Activated CD4-positive, alpha-beta memory T cell treated with anti-CD3 and anti-CD28 coated beads for 36 hours (primary cell): Measurements from ENCODE around the gene PRSS3. TPM values are rescaled to one million over a fixed set of nuclear protein-coding genes. Genes with fewer than 3 reads are reported as not detected.
"Not testable (repeated sequence)": the region's sequence is repeated elsewhere in the genome, so short reads cannot be mapped to it uniquely, and the experiment has no call there.

Source experiments
- CTCF ChIA-PET: fragments of 350-600 bp; sonication (Branson Sonifier 250); formaldehyde crosslinking; loops from one replicate; lab custom pipeline; 2021; ENCODE audit warnings: antibody characterized with exemption, inconsistent platforms; lab: Charles Lee
- POLR2A ChIA-PET: fragments of 350-600 bp; sonication (Branson Sonifier 250); formaldehyde crosslinking; loops from one replicate; lab custom pipeline; 2021; ENCODE audit warnings: antibody characterized with exemption; lab: Charles Lee
- DNase-seq: peaks from one replicate; pipeline ENCODE4 v3.0.0-alpha.2; 2020
- H3K27ac Mint-ChIP-seq: one replicate; pipeline ENCODE4 v1.8.0; 2021; ENCODE audit warnings: mixed read lengths
- H3K27me3 Mint-ChIP-seq: one replicate; pipeline ENCODE4 v1.8.0; 2021; ENCODE audit warnings: mixed read lengths
- H3K36me3 Mint-ChIP-seq: one replicate; pipeline ENCODE4 v1.8.0; 2021; ENCODE audit warnings: mixed read lengths
- H3K4me1 Mint-ChIP-seq: one replicate; pipeline ENCODE4 v1.8.0; 2021; ENCODE audit warnings: low read depth, mixed read lengths
- H3K4me3 Mint-ChIP-seq: one replicate; pipeline ENCODE4 v1.8.0; 2021; ENCODE audit warnings: mild to moderate bottlenecking, mixed read lengths
- H3K9me3 Mint-ChIP-seq: one replicate; pipeline ENCODE4 v1.8.0; 2021; ENCODE audit warnings: mixed read lengths
- intact Hi-C: fragments of 100-400 bp; cut with micrococcal nuclease; formaldehyde crosslinking; loops from one replicate; pipeline ENCODE4 v1.15.1; 2023
- total RNA-seq, 2 experiments: library from RNA; stranded (reverse); gene quantifications; one replicate each; pipeline ENCODE4 v1.2.3, GENCODE V29; 2021

PRSS3 gene
- total RNA-seq, 2 experiments from 2014 or later: not detected

GRCh38 chr9:33807156-33807555 lies 11.8 kb downstream of the PRSS3 start:
- H3K36me3 Mint-ChIP-seq, H3K27me3 Mint-ChIP-seq, H3K4me1 Mint-ChIP-seq, H3K4me3 Mint-ChIP-seq, H3K27ac Mint-ChIP-seq, POLR2A ChIA-PET, intact Hi-C loops, DNase-seq, H3K9me3 Mint-ChIP-seq: not testable (repeated sequence)
- CTCF ChIA-PET: interaction anchor here (1.3 kb wide), 1 partner anchor 28 kb away, joined by 3 read pairs; no protein-coding TSS in a partner anchor

GRCh38 chr9:33808979-33809322 lies 13.6 kb downstream of the PRSS3 start:
- H3K9me3 Mint-ChIP-seq, H3K4me3 Mint-ChIP-seq, POLR2A ChIA-PET, CTCF ChIA-PET, intact Hi-C loops, H3K27ac Mint-ChIP-seq, H3K27me3 Mint-ChIP-seq, DNase-seq, H3K4me1 Mint-ChIP-seq, H3K36me3 Mint-ChIP-seq: not testable (repeated sequence)

DNA sequence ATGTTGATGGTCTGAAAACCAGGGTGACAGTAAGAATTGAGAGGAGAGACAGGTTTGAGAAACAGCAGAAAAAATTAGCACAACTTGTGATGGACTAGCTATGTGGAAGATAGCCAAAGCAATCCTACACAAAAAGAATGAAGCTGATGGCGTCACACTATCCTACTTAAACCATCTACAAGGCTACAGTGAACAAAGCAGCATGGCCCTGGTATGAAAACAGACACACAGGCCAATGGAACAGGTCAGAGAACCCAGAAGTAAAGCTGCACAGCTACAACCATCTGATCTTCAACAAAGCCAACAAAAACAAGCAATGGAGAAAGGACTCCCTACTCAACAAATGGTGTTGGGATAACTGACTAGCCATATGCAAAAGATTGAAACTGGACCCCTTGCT lies 14.1 kb downstream of the PRSS3 start:
- ChIA-PET CTCF (no interaction called here), POLR2A (no interaction called here)
- no peak for DNase-seq
- Mint-ChIP-seq H3K4me3 (no peak overlapping the region), H3K27me3 (peaks cover 1% of the 10 kb centered on the region), H3K36me3 (no peaks in the 10 kb centered on the region), H3K9me3 (no peaks in the 10 kb centered on the region), H3K4me1 (peaks cover 8% of the 10 kb centered on the region), H3K27ac (no peak overlapping the region)
- intact Hi-C loops: no loop called here

DNA sequence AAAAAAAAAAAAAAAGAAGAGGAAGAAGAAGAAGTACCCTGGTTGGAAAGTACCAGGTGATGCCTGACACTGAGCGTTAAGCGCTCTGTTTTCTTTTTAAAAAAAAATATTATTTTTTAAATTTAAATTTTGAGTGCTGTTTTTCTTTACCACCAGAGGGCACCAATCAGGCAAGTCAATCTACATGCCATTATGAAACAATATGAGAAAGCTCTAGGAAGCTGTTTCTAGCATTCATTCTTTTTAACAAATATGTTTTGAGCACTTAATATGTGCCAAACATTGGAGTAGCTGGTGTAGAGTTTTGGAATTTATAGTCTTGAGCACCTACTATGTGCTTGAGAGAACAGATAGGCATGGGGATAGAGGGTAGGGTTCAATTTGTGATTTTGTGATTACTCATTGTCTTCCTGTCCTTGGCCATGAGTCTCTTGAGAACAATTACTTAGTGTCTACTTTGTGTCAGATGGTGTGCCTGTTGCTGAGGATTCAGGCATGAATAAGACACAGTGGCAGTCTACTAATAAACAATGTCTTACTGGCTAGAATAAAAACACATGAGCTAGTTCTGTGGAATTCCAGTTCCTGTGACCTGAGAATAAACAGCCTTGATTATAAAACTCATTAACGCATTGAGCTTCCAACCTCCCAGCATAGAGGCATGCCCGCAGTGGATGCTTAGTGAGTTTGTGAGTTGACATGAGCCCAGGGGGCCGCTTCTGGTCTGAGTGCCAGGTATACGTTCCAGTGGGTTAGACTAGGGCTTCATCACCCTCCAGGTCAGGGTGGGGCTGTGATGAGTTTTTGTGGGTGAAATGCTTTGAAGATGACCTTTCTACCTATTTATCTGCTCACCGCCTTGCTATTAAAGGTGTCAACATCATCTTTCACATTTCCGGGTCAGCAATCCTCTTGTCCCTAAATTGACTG lies 18.6 kb downstream of the PRSS3 start:
- CTCF ChIA-PET: interaction anchor here (0.5 to 6.5 kb wide), 29 partner anchors 9 to 565 kb away, joined by 3 to 97 read pairs (median 5); no protein-coding TSS in a partner anchor
- H3K4me3 Mint-ChIP-seq: no peak overlapping the region
- no peaks in the 10 kb centered on the region for H3K27me3 Mint-ChIP-seq
- H3K36me3 Mint-ChIP-seq: peaks cover 4% of the 10 kb centered on the region
- POLR2A ChIA-PET: interaction anchor here (1.0 to 1.2 kb wide), 3 partner anchors 22 to 235 kb away, joined by 3 to 7 read pairs (median 3); partner anchors contain the start of gene UBAP2
- intact Hi-C loops: loop anchor here (1.0 to 5.0 kb wide), 3 partner anchors 38 to 261 kb away; no protein-coding TSS in a partner anchor
- H3K27ac Mint-ChIP-seq: peak overlapping the region; percentile 58
- no peak for DNase-seq
- H3K4me1 Mint-ChIP-seq: peaks cover 31% of the 10 kb centered on the region
- H3K9me3 Mint-ChIP-seq: no peaks in the 10 kb centered on the region

GRCh38 chr9:33815781-33816180 lies 20.4 kb downstream of the PRSS3 start:
- no peaks in the 10 kb centered on the region for H3K27me3 Mint-ChIP-seq
- H3K27ac Mint-ChIP-seq: peak overlapping the region; percentile 92
- DNase-seq: no peak
- POLR2A ChIA-PET: interaction anchor here (0.5 to 1.2 kb wide), 3 partner anchors 14 to 233 kb away, joined by 3 to 6 read pairs (median 4); partner anchors contain the start of gene UBAP2
- peaks cover 5% of the 10 kb centered on the region for H3K36me3 Mint-ChIP-seq
- peaks cover 45% of the 10 kb centered on the region for H3K4me1 Mint-ChIP-seq
- peak overlapping the region; percentile 77 for H3K4me3 Mint-ChIP-seq
- CTCF ChIA-PET: interaction anchor here (1.0 to 6.5 kb wide), 5 partner anchors 18 to 258 kb away, joined by 3 to 97 read pairs (median 24); no protein-coding TSS in a partner anchor
- intact Hi-C loops: loop anchor here (1.0 to 5.0 kb wide), 7 partner anchors 234 to 648 kb away; partner anchors contain the start of genes B4GALT1, DCAF12, KIF24 and NUDT2
- no peaks in the 10 kb centered on the region for H3K9me3 Mint-ChIP-seq

DNA sequence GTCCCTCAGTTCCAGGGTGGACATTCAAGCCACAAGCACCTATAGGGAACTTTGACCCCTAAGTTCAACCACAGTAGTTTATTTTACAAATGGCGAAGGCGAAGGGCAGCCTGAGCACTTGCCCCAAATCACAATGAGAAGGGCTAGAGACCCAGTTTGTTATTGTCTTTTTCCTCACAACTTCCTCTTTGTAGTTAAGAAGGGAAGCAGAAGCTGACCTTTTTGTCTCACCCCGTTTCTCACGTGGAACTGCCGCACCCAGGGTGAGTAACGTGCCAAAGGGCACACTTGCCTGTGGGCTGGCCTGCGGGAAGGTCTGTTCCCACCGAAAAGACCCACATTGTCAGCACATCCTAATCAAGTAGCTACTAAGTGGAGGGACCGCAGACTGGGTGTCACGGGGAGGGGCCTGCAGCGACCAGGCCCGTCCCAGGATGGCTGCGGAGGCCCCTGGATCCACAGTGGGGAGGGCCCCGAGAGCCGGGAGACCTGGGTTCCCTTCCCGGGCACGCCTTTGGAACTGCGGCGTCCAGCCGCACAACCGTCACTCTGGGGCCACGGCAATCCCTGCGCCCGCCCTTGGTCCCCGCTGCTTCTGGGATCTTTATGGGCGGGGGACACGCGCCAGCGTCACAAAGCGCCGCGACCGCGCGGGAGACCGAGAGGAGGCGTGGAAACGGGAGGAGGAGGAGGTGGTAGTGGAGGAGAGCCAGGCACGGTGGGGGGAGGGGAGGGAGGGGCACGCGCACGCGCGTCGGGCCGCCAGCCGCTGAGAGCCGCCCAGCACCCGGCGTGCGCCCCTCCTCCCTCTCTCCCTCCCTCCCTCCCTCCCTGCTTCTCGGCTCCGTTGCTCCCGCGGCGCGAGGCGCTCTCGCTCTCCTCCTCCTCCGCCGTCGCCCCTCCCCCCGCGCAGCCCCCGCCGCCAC lies 21.2 kb downstream of the PRSS3 start, which contains the start of gene UBE2R2:
UBE2R2 (plus strand) TSS at position 834 of the 926 bp plus-strand sequence. CDS start 598 bp downstream, outside the sequence.
- H3K27ac Mint-ChIP-seq: peak within 1 kb of the TSS; percentile 93
- ChIA-PET POLR2A (interaction anchor here (1.0 to 1.2 kb wide), 2 partner anchors 19 to 232 kb away, joined by 4 to 6 read pairs; partner anchors contain the start of gene UBAP2), CTCF (interaction anchor here (1.5 to 6.5 kb wide), 3 partner anchors 35 to 257 kb away, joined by 4 to 97 read pairs (median 24); no protein-coding TSS in a partner anchor)
- no peaks in the 10 kb centered on the region for H3K27me3 Mint-ChIP-seq
- H3K9me3 Mint-ChIP-seq: no peaks in the 10 kb centered on the region
- DNase-seq: peak; percentile 96
- peaks cover 5% of the 10 kb centered on the region for H3K36me3 Mint-ChIP-seq
- peak within 1 kb of the TSS; percentile 82 for H3K4me3 Mint-ChIP-seq
- intact Hi-C loops: loop anchor here (1.0 to 5.0 kb wide), 6 partner anchors 233 to 649 kb away; partner anchors contain the start of genes B4GALT1, DCAF12, KIF24 and NUDT2
- H3K4me1 Mint-ChIP-seq: peaks cover 51% of the 10 kb centered on the region

GRCh38 chr9:33817327-33818166 lies 22.2 kb downstream of the PRSS3 start:
- peaks cover 51% of the 10 kb centered on the region for H3K4me1 Mint-ChIP-seq
- intact Hi-C loops: loop anchor here (1.0 to 5.0 kb wide), 7 partner anchors 19 to 650 kb away; partner anchors contain the start of genes B4GALT1, DCAF12, KIF24 and NUDT2
- POLR2A ChIA-PET: interaction anchor here (0.6 to 2.0 kb wide), 3 partner anchors 18 to 231 kb away, joined by 3 to 9 read pairs (median 3); partner anchors contain the start of gene UBAP2

DNA sequence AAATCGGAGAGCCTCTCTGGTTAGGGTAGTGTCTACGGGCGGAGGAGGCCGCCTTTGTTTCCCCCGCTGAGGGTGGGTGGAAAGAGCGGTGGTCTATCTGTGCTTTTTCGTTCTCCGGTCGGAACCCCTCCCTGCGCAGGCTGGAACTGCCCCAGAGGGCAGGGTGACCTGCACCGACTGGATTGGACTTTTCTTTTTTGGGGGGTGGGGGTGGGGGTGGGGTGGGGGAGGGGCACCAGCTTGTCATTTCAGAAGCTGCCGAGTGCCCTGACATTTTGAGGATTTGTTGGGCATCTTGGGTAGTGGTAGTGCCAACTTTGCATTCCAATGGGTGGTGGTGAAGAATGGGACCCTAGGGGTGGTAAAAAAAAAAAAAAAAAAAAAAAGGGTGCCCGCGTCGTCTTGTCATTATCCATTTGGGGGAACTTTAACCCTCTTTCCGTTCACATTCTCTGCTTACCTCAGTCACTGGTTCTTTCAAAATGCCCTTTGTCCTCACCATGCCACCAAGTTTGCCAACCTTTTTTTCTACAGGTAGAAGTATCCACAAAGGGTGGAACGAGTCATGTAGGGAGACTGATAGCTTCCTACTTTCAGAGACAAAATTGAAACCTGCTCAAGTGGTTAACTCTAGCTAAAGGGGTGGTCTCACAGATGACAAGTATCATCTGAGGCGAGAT lies 22.9 kb downstream of the PRSS3 start:
- CTCF ChIA-PET: interaction anchor here (0.6 to 0.8 kb wide), 2 partner anchors 11 to 17 kb away, joined by 3 to 5 read pairs; no protein-coding TSS in a partner anchor
- Mint-ChIP-seq H3K27me3 (no peaks in the 10 kb centered on the region), H3K4me3 (peak overlapping the region; percentile 82), H3K27ac (peak overlapping the region; percentile 93), H3K9me3 (no peaks in the 10 kb centered on the region), H3K36me3 (peaks cover 5% of the 10 kb centered on the region), H3K4me1 (peaks cover 51% of the 10 kb centered on the region)
- POLR2A ChIA-PET: interaction anchor here (0.5 to 2.0 kb wide), 2 partner anchors 17 to 69 kb away, joined by 3 to 9 read pairs; no protein-coding TSS in a partner anchor
- no peak for DNase-seq
- intact Hi-C loops: loop anchor here (1.0 to 5.0 kb wide), 4 partner anchors 18 to 651 kb away; partner anchors contain the start of genes B4GALT1 and DCAF12

More at GRCh38 chr9:33817327-33818166, 22.2 kb downstream of the PRSS3 start:
- CTCF ChIA-PET: interaction anchor here (0.8 kb wide), 1 partner anchor 18 kb away, joined by 3 read pairs; no protein-coding TSS in a partner anchor
- Mint-ChIP-seq H3K4me3 (peak overlapping the region; percentile 82), H3K9me3 (no peaks in the 10 kb centered on the region), H3K27me3 (no peaks in the 10 kb centered on the region), H3K27ac (peak overlapping the region; percentile 93), H3K36me3 (peaks cover 5% of the 10 kb centered on the region)
- peak; percentile 73 for DNase-seq

DNA sequence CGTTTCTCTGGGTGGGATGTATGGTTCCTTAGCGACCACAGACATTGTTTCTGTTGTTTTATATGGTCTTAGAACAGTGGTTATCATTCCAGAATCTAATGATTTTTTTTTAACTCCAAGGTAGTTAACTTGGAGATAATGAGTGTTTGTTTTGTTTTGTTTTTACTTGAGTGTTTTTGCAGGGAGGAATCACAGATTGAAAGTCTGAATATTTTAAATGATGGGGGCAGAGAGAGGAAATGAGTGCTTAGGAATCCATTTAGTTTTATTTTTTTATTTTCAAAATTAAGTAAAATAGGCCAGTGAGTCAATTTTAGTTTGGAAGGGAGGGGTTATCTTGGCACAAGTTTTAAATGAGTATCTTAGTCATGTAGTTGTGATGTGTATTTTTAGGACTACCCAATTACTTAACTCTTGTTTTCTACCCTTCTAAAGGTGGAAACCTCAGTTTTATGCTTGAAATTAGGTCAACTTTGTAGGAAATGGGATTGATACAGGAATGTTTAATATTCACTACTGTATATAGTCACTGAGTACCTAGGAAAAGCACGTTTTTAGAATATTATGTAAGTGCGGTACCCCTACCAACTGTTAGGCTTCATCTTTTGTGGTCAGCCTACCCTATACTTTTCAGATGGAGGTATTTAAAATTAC lies 23.6 kb downstream of the PRSS3 start:
- peaks cover 51% of the 10 kb centered on the region for H3K4me1 Mint-ChIP-seq
- intact Hi-C loops: loop anchor here (1.0 to 5.0 kb wide), 4 partner anchors 17 to 652 kb away; partner anchors contain the start of genes B4GALT1 and DCAF12

More for the DNA sequence above, 23.6 kb downstream of the PRSS3 start:
- no peak for DNase-seq
- peak overlapping the region; percentile 93 for H3K27ac Mint-ChIP-seq
- peak overlapping the region; percentile 82 for H3K4me3 Mint-ChIP-seq
- H3K27me3 Mint-ChIP-seq: no peaks in the 10 kb centered on the region
- ChIA-PET POLR2A (interaction anchor here (0.5 to 2.0 kb wide), 2 partner anchors 16 to 70 kb away, joined by 3 to 9 read pairs; no protein-coding TSS in a partner anchor), CTCF (no interaction called here)
- peaks cover 5% of the 10 kb centered on the region for H3K36me3 Mint-ChIP-seq
- no peaks in the 10 kb centered on the region for H3K9me3 Mint-ChIP-seq
